AML-193 (cell line): ENCODE results near the gene WDR48.

ENCODE experiments used
- DNase-seq, 2 experiments: peaks; one replicate each; lab custom pipeline; 2025; lab: John Stamatoyannopoulos, UW

WDR48 gene

GRCh38 chr3:39102504-39103323 lies 50.9 kb downstream of the WDR48 start:
- DNase-seq: no peak

DNA sequence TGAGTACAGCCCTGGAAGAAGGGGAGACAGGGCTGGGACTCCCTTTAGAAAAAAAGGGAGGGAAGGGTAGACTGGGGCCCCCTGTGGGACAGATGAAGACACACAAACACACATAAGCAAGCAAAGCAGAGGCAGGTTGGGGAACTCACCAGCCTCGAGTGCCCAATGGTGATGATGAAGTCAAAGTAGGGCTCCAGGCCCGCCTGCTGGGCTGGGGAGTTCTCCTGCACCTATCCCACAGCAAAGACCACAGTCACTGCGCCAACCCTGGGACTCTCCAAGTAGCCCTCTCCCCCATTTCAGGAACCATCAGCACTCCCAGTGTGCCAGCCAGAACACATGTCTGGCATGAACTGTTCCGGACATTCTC lies 51.5 kb downstream of the WDR48 start:
- no peak for DNase-seq

GRCh38 chr3:39103791-39104552 lies 52.2 kb downstream of the WDR48 start:
- DNase-seq: no peak

- DNase-seq: no peak
Observed at GRCh38 chr3:39104961-39105686, 53.3 kb downstream of the WDR48 start.

GRCh38 chr3:39105687-39106063 lies 53.9 kb downstream of the WDR48 start:
- no peak for DNase-seq

DNA sequence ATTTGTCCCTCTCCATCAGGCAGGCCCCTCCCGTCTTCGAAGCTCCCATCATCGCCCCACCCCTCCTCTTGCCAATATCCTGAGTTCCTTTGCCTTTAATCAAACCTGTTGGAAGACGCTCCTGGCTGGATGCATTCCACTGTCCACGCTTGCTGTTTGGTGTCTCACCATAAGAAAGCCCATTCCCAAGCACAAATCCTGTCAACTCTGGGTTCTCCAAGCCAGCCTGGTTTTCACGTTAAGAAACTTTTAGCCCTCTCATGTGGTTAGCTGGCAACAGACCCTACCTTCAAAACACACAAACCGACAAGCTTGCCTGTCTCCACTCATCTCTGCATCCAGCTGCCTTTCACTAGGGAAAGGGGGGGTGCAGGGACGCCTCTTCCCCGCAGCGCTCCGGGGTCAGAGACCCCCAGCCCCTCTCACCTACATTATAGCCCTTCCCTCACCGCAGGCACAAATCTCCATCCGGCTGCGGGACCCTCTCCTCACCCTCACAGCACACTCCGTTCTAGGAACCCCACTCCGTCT lies 54.5 kb downstream of the WDR48 start:
- no peak for DNase-seq

DNA sequence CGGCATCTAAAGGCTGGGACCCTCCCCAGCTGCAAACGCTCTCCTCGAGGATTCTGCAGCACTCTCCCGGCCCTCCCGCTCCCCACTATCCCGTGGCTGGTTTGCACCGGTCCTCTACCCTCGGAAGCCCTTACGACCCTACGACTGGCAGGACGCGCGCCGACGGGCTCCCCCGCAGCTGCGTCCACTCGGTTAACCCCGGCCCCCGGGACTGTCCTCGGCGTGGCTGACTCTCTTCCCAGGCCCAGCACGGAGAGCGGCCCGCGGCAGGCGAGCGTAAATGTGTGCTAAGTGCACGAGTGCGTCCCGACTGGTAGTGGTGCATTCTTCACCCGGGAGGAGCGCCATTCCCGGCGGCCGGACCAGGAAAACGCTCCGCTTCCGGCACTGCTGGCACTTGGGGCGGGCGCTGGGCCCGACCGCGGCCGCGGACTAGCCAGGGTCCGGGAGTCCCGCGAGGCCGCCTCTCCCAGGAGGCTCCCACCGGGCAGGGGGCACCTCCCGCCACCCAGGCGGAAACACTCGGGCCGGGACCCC lies 55.1 kb downstream of the WDR48 start:
- no peak for DNase-seq

GRCh38 chr3:39107388-39108199 lies 55.8 kb downstream of the WDR48 start, which contains the start of the genes GORASP1 and TTC21A:
Gene GORASP1 (minus strand): TSS chr3:39107627. CDS start chr3:39107541, 86 bp downstream.
Gene TTC21A (plus strand): TSS chr3:39107680. CDS start chr3:39107838, 158 bp downstream.
- DNase-seq: peak; percentile 78 to 83

GRCh38 chr3:39108200-39108710 lies 56.4 kb downstream of the WDR48 start:
- DNase-seq: peak in 1 of 2 experiments; percentile 25

DNA sequence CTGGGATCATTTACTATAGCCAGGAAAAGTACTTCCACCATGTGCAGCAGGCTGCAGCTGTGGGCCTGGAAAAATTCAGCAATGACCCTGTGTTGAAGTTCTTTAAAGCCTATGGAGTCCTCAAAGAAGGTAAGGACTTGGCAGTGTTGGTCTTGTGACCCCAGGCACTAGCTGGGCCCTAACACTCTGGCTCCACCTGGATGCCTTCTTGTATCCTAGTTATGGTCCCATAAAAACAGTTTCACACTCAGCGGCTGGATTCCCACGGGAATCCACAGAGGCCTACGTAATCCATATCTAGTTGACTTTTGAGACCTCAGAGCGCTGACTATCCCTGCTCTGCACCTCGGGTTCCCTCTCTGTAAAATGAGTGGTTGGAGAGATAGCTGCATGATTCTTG lies 57.3 kb downstream of the WDR48 start:
- DNase-seq: no peak

DNA sequence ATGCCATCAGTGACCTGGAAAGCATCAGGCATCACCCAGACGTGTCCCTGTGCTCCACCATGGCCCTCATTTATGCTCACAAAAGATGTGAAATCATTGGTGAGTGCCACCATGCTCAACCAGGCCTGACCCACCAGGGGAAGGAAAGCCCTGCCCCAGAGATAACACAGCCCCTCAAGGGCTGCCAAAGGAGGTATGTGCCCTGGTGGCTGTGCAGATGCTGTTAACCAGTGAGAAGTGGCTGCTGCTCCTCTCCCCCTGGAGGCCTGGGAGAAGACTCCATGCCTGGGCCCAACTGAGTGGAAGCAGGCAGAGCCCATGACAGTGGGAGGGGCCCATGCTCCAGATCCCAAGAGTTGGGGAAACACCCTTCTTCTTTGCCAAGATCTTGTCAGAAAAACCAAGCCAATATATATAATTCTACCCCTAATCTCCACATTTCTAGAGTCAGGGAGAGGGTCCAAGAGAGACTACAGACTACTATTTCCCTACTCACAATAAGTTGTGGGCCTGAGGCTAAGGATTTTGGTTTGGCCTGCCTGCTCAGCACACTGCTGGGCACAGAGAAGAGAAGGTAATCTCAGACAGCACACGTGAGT lies 58.3 kb downstream of the WDR48 start:
- DNase-seq: no peak

DNA sequence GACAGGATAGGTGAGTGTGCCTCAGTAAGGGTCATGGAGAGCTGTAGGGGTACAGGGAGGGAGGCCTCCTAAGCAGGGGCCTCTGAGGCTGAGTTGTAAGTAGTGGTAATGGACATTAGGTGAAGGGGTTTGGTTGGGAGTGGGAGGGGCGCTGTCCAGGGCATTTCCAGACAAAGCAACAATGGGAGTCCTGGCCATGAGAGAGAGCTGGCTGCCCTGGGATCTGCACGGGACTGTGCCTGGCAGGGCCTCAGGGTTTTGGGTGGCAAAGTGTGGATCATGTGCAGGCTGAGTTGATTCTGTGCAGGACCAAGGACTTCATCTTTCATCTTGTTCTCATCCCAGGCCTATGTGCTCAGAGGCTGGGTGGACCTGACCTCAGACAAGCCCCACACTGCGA lies 60.3 kb downstream of the WDR48 start:
- no peak for DNase-seq

GRCh38 chr3:39112535-39112934 lies 60.7 kb downstream of the WDR48 start:
- no peak for DNase-seq

DNA sequence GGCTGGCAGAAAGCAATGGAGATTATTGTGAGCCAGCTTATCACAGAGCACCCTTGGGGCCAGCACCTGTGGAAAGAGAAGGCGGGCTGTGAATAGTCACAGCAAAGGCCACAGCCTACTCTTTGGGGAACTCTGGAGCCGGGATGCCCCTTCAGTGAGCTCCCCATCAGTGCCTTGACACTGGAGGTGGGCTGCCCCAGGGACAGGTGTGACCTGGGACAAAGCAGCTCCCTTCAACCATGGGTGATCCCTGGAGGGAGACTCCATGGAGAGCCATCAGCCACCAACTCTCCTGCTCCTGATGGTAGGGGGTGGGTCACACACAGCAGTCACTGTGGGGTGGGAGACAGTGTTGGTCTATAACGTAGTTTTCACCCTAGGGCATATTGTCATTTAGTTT lies 61.5 kb downstream of the WDR48 start:
- no peak for DNase-seq

- no peak for DNase-seq
Observed at GRCh38 chr3:39114456-39114855, 62.6 kb downstream of the WDR48 start.

DNA sequence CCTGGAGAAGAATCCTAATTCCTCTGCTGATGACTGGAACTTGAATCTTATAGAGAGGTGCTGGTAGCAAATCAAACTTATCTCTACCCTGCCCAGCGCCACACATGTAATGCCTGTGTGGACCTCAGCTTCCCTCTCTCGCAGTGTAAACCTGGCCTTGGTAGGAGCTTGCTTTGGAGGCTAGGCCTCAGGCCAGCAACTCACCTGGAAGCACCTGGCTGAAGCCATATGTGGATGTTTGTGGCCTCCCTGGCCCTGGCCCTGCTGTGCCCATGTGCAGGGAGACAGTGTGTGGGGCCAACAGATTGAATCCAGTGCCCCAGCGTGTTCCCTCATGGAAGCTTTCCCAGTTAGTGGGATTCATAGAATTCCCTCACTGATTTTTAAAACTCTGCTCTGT lies 64.1 kb downstream of the WDR48 start:
- no peak for DNase-seq

DNA sequence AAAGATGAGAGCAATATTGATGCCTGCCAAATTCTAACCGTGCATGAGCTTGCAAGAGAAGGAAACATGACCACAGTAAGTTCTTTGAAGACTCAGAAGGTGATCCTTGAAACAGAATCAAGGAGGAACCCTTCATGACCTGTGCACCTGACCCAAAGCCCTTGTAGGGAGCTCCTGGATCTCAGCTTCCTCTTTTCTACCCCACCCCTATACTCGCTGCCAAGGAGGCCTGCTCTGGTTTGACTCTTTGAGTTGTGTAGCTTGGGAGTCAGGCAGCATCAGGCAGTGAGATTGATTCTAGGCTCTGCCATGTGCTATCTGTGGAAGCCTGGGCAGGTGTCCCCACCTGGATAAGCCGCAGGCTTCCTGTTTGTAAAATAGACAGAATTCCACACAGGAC lies 66.3 kb downstream of the WDR48 start:
- DNase-seq: peak in 1 of 2 experiments; percentile 43

- no peak for DNase-seq
Observed at GRCh38 chr3:39118931-39119660, 67.3 kb downstream of the WDR48 start.

DNA sequence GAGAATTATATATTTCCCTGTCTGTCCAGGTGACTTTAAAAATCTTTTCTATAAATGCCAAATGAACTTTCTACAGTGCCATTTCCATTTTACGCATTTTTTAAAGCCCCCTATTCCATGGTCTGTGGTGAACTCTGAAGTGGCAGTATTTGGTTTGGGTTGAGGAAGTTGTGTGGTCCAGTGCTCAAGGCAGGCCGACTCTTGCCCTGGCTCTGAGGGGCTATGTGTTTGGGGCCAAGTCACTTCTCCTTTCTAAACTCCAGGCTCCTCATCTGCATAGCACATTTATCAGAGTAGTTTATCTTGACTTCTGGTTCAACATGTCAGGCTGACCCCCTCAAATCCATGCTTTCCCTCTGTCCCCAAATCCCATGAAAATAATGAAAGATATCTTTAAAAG lies 69.8 kb downstream of the WDR48 start:
- no peak for DNase-seq

DNA sequence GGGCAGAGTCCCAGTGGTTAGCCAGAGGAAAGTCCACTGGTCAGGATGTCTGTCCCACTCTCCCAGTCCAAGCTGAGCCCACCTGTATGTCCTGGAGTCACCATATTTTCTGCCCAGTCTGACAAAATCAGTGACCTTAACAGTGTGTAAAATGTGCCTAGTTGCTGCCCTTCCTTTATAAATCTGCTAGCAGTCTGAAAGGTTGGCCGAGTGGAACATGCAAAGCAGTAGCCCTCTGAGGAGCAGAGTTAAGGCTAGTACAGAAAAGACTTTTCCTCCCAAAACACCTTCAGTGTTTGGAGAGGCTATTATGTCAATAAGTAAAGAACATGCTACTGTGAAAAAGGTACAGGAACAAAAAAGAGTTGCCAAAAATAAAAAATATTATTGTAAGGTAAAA lies 71.0 kb downstream of the WDR48 start:
- no peak for DNase-seq
